HL-60 (cell line): ENCODE data around the gene MACROD1.

Experiments
- DNase-seq, 2 experiments: peaks; one replicate each; pipeline ENCODE4 v3.0.0-alpha.2; 2010 to 2020; ENCODE audit warnings: low read depth in 1 of 2, low spot score in 1 of 2
- H3K27ac ChIP-seq: fragments of 250-450 bp; sonication (Bioruptor Pico); replicated peaks from 2 replicates; pipeline ENCODE4 v1.5.1; 2020; ENCODE audit warnings: mild to moderate bottlenecking, moderate library complexity
- H3K27me3 ChIP-seq: fragments of 250-450 bp; sonication (Bioruptor Pico); 2 replicates; pipeline ENCODE4 v1.5.1; 2021; ENCODE audit warnings: mild to moderate bottlenecking, moderate library complexity; ENCODE audit not compliant: insufficient read depth, poor library complexity, severe bottlenecking
- H3K4me3 ChIP-seq: replicated peaks from 2 replicates; pipeline ENCODE4 v1.5.1; 2011; ENCODE audit warnings: mild to moderate bottlenecking, control low read depth, low read length; ENCODE audit not compliant: insufficient read depth
- CTCF ChIP-seq: IDR thresholded peaks from one replicate; pipeline ENCODE4 v1.5.1; 2011; ENCODE audit warnings: low read length, control low read depth, inconsistent platforms; ENCODE audit not compliant: insufficient read depth
- GABPA ChIP-seq: IDR thresholded peaks from 2 replicates; pipeline ENCODE4 v1.6.1; 2012; ENCODE audit warnings: low read depth
- POLR2AphosphoS5 ChIP-seq: IDR thresholded peaks from 2 replicates; pipeline ENCODE4 v1.6.1; 2012; ENCODE audit warnings: low read depth
- REST ChIP-seq: IDR thresholded peaks from 2 replicates; pipeline ENCODE4 v1.6.1; 2012; ENCODE audit warnings: low read depth; ENCODE audit not compliant: insufficient replicate concordance
- SPI1 ChIP-seq: IDR thresholded peaks from 2 replicates; pipeline ENCODE4 v1.6.1; 2012; ENCODE audit warnings: low read depth, mild to moderate bottlenecking, borderline replicate concordance

The MACROD1 gene

GRCh38 chr11:64060263-64060860, 105.6 kb downstream of the MACROD1 start:
- TF ChIP-seq REST = no peak
- no peak for TF ChIP-seq CTCF
- no peak for TF ChIP-seq GABPA
- no peak for TF ChIP-seq SPI1
- TF ChIP-seq POLR2AphosphoS5 = no peak
- no peaks in the 10 kb centered on the region for H3K27me3 ChIP-seq
- H3K4me3 ChIP-seq = no peak overlapping the region
- no peak overlapping the region for H3K27ac ChIP-seq
- no peak for DNase-seq

- Histone ChIP-seq H3K4me3 (no peak overlapping the region), H3K27me3 (no peaks in the 10 kb centered on the region)
- TF ChIP-seq CTCF = no peak
- TF ChIP-seq SPI1 = no peak
Observed at GRCh38 chr11:64059339-64060140, 106.4 kb downstream of the MACROD1 start.

GRCh38 chr11:64058494-64058893, 107.4 kb downstream of the MACROD1 start:
- H3K27ac ChIP-seq = no peak overlapping the region
- no peak overlapping the region for H3K4me3 ChIP-seq
- H3K27me3 ChIP-seq = no peaks in the 10 kb centered on the region
- TF ChIP-seq REST = no peak
- TF ChIP-seq SPI1 = no peak
- TF ChIP-seq GABPA = no peak
- no peak for DNase-seq

More at GRCh38 chr11:64059339-64060140, 106.4 kb downstream of the MACROD1 start:
- DNase-seq = no peak
- H3K27ac ChIP-seq = no peak overlapping the region

- H3K4me3 ChIP-seq = no peak overlapping the region
- no peak overlapping the region for H3K27ac ChIP-seq
- no peaks in the 10 kb centered on the region for H3K27me3 ChIP-seq
- TF ChIP-seq SPI1 = no peak
- no peak for TF ChIP-seq REST
- no peak for TF ChIP-seq CTCF
- no peak for TF ChIP-seq GABPA
- TF ChIP-seq POLR2AphosphoS5 = no peak
- no peak for DNase-seq
Observed at GRCh38 chr11:64057890-64058289, 108.0 kb downstream of the MACROD1 start.
